ENCODE measurements around the gene GPR161. TPM values are rescaled to one million over a fixed set of nuclear protein-coding genes. Genes with fewer than 3 reads are reported as not detected.

The GPR161 gene
- total RNA-seq, 4 donors from 2014 or later = 0.60 to 3.3 (median 2.8) TPM

GRCh38 chr1:168110896-168111545 is 25.7 kb downstream of the GPR161 start:
- no peak for DNase-seq
- H3K27me3 ChIP-seq = no peaks in the 10 kb centered on the region
- H3K4me3 ChIP-seq = no peak overlapping the region
- in situ Hi-C loops (cut with MboI; ENCODE audit: low pct_ligation_motif_present in 1 of 4, low pct_unique_long_range_greater_than_20kb in 1 of 4, low sequenced_read_pairs in 3 of 4) (no loop called here), intact Hi-C loops (cut with DNase I; ENCODE audit: low total_unique reads) (no loop called here)
- TF ChIP-seq EP300 (IDR thresholded peaks at IDR 0.05; ENCODE audit: low read depth) = no peak
- no peak for TF ChIP-seq CTCF (IDR thresholded peaks at IDR 0.05)
- no peak for TF ChIP-seq POLR2AphosphoS5 (IDR thresholded peaks at IDR 0.05)
- no peak for TF ChIP-seq POLR2A (IDR thresholded peaks at IDR 0.05)
- 86 to 92% methylated on average over 6 to 7 of the region's 7 CpGs for WGBS, 2 donors (ENCODE audit: low coverage in 1 of 2)
- peaks cover 0 to 13% (median 2%) of the 10 kb centered on the region in 4 donors for H3K4me1 ChIP-seq
- H3K27ac ChIP-seq = no peak overlapping the region
- H3K36me3 ChIP-seq = no peaks in the 10 kb centered on the region
- H3K9me3 ChIP-seq = no peaks in the 10 kb centered on the region

GRCh38 chr1:168106274-168106673 is 30.5 kb downstream of the GPR161 start:
- 75 to 87% methylated on average over 4 to 8 of the region's 8 CpGs for WGBS, 2 donors (ENCODE audit: low coverage in 1 of 2)
- intact Hi-C loops (cut with DNase I; ENCODE audit: low total_unique reads) (no loop called here), in situ Hi-C loops (cut with MboI; ENCODE audit: low pct_ligation_motif_present in 1 of 4, low pct_unique_long_range_greater_than_20kb in 1 of 4, low sequenced_read_pairs in 3 of 4) (no loop called here)
- no peaks in the 10 kb centered on the region for H3K36me3 ChIP-seq
- DNase-seq = no peak
- no peak overlapping the region for H3K4me3 ChIP-seq
- no peaks in the 10 kb centered on the region for H3K4me1 ChIP-seq
- no peaks in the 10 kb centered on the region for H3K9me3 ChIP-seq
- TF ChIP-seq POLR2AphosphoS5 (IDR thresholded peaks at IDR 0.05) = no peak
- H3K27me3 ChIP-seq = no peaks in the 10 kb centered on the region
- H3K27ac ChIP-seq = no peak overlapping the region

GRCh38 chr1:168105846-168106245 is 30.9 kb downstream of the GPR161 start:
- no peaks in the 10 kb centered on the region for H3K4me1 ChIP-seq
- no peaks in the 10 kb centered on the region for H3K27me3 ChIP-seq
- 93 to 94% methylated on average over 5 to 6 of the region's 6 CpGs for WGBS, 2 donors (ENCODE audit: low coverage in 1 of 2)
- no peaks in the 10 kb centered on the region for H3K36me3 ChIP-seq
- intact Hi-C loops (cut with DNase I; ENCODE audit: low total_unique reads) (no loop called here), in situ Hi-C loops (cut with MboI; ENCODE audit: low pct_ligation_motif_present in 1 of 4, low pct_unique_long_range_greater_than_20kb in 1 of 4, low sequenced_read_pairs in 3 of 4) (no loop called here)
- H3K27ac ChIP-seq = no peak overlapping the region
- TF ChIP-seq POLR2A (IDR thresholded peaks at IDR 0.05) (no peak), CTCF (IDR thresholded peaks at IDR 0.05) (no peak), EP300 (IDR thresholded peaks at IDR 0.05; ENCODE audit: low read depth) (no peak), POLR2AphosphoS5 (IDR thresholded peaks at IDR 0.05) (no peak)
- DNase-seq = no peak
- no peak overlapping the region for H3K4me3 ChIP-seq
- H3K9me3 ChIP-seq = no peaks in the 10 kb centered on the region

GRCh38 chr1:168104535-168104934 is 32.2 kb downstream of the GPR161 start:
- in situ Hi-C loops (cut with MboI; ENCODE audit: low pct_ligation_motif_present in 1 of 4, low pct_unique_long_range_greater_than_20kb in 1 of 4, low sequenced_read_pairs in 3 of 4) = no loop called here
- TF ChIP-seq POLR2A (IDR thresholded peaks at IDR 0.05) = no peak
- no peak for TF ChIP-seq POLR2AphosphoS5 (IDR thresholded peaks at IDR 0.05)
- TF ChIP-seq EP300 (IDR thresholded peaks at IDR 0.05; ENCODE audit: low read depth) = no peak
- no peak for TF ChIP-seq CTCF (IDR thresholded peaks at IDR 0.05)

GRCh38 chr1:168102487-168102886 is 34.2 kb downstream of the GPR161 start:
- in situ Hi-C loops (cut with MboI; ENCODE audit: low pct_ligation_motif_present in 1 of 4, low pct_unique_long_range_greater_than_20kb in 1 of 4, low sequenced_read_pairs in 3 of 4) (no loop called here), intact Hi-C loops (cut with DNase I; ENCODE audit: low total_unique reads) (no loop called here)
- WGBS, 2 donors (ENCODE audit: low coverage in 1 of 2) = 57 to 77% methylated on average over 1 of the region's 1 CpG
- no peaks in the 10 kb centered on the region for H3K9me3 ChIP-seq
- no peak overlapping the region for H3K27ac ChIP-seq
- H3K27me3 ChIP-seq = no peaks in the 10 kb centered on the region
- H3K4me3 ChIP-seq = no peak overlapping the region
- TF ChIP-seq CTCF (IDR thresholded peaks at IDR 0.05) (no peak), POLR2AphosphoS5 (IDR thresholded peaks at IDR 0.05) (no peak)
- no peaks in the 10 kb centered on the region for H3K36me3 ChIP-seq
- no peak for DNase-seq
- peaks cover 0 to 5% (median 0%) of the 10 kb centered on the region in 4 donors for H3K4me1 ChIP-seq

More at GRCh38 chr1:168104535-168104934, 32.2 kb downstream of the GPR161 start:
- intact Hi-C loops (cut with DNase I; ENCODE audit: low total_unique reads) = no loop called here
- Histone ChIP-seq H3K4me3 (no peak overlapping the region), H3K9me3 (no peaks in the 10 kb centered on the region), H3K36me3 (no peaks in the 10 kb centered on the region), H3K27me3 (no peaks in the 10 kb centered on the region), H3K27ac (no peak overlapping the region), H3K4me1 (no peaks in the 10 kb centered on the region)
- no peak for DNase-seq
- WGBS, 2 donors (ENCODE audit: low coverage in 1 of 2) = 82% methylated on average over 11 of the region's 11 CpGs; no CpG with 5 or more reads in 1 of the 2 donors
